NT2/D1 (cell line): ENCODE measurements around the gene CCNJL.

Experiments
- DNase-seq: peaks from one replicate; pipeline ENCODE4 v3.0.0-alpha.2; 2011; ENCODE audit warnings: low read depth, low spot score
- H3K27me3 ChIP-seq: 2 replicates; pipeline ENCODE4 v1.6.0; 2011; ENCODE audit warnings: mild to moderate bottlenecking; ENCODE audit not compliant: insufficient read length, insufficient read depth
- H3K36me3 ChIP-seq: 2 replicates; pipeline ENCODE4 v1.6.1; 2011; ENCODE audit warnings: mild to moderate bottlenecking, low read length, mixed read lengths; ENCODE audit not compliant: insufficient read depth, insufficient read length
- H3K4me1 ChIP-seq: 2 replicates; pipeline ENCODE4 v1.5.1; 2011; ENCODE audit not compliant: insufficient read depth, insufficient read length
- H3K4me3 ChIP-seq: 2 replicates; pipeline ENCODE4 v1.5.1; 2011; ENCODE audit warnings: low read depth; ENCODE audit not compliant: insufficient read length
- H3K9ac ChIP-seq: 2 replicates; pipeline ENCODE4 v1.6.0; 2011; ENCODE audit warnings: low read depth; ENCODE audit not compliant: insufficient read length
- H3K9me3 ChIP-seq: 2 replicates; pipeline ENCODE4 v1.5.1; 2011; ENCODE audit warnings: mild to moderate bottlenecking, low read length; ENCODE audit not compliant: insufficient read depth
- SUZ12 ChIP-seq: IDR thresholded peaks from 2 replicates; pipeline ENCODE4 v1.6.1; 2011; ENCODE audit not compliant: insufficient read length, insufficient read depth; ENCODE audit errors: extremely low read depth
- YY1 ChIP-seq: IDR thresholded peaks from 2 replicates; pipeline ENCODE4 v1.6.1; 2011; ENCODE audit not compliant: insufficient read length, insufficient read depth
- ZNF274 ChIP-seq: IDR thresholded peaks from 2 replicates; pipeline ENCODE4 v1.6.1; 2011; ENCODE audit warnings: mild to moderate bottlenecking, low read depth, low read length

The CCNJL gene

DNA sequence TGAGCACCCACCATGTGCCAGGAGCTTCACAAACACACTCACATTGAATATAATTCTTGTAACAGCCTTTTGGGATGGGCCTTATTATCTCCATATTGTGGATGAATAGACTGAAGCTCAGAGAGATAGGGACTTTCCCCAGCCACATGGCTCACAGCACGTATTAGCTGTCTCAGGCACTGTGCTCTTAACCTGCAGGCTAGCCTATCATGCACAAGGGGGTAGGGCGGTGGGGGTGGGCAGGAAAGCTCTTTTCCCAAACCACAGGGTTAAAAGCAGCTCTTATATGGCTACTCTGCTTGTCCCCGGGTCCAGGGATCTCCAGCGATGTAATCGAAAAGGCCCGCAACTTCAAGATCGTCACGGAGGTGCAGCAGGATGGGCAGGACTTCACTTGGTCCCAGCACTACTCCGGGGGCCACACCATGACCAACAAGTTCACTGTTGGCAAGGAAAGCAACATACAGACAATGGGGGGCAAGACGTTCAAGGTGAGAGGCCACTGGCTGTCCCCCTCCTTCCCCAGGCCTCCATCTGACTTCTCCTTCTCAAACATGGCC, 80.5 kb downstream of the CCNJL start:
- peaks cover 3% of the 10 kb centered on the region for H3K4me1 ChIP-seq
- no peak overlapping the region for H3K4me3 ChIP-seq
- H3K36me3 ChIP-seq = no peaks in the 10 kb centered on the region
- DNase-seq = no peak
- H3K9me3 ChIP-seq = no peaks in the 10 kb centered on the region
- TF ChIP-seq SUZ12 (no peak), ZNF274 (no peak), YY1 (no peak)
- H3K9ac ChIP-seq = no peak overlapping the region
- H3K27me3 ChIP-seq = no peaks in the 10 kb centered on the region

DNA sequence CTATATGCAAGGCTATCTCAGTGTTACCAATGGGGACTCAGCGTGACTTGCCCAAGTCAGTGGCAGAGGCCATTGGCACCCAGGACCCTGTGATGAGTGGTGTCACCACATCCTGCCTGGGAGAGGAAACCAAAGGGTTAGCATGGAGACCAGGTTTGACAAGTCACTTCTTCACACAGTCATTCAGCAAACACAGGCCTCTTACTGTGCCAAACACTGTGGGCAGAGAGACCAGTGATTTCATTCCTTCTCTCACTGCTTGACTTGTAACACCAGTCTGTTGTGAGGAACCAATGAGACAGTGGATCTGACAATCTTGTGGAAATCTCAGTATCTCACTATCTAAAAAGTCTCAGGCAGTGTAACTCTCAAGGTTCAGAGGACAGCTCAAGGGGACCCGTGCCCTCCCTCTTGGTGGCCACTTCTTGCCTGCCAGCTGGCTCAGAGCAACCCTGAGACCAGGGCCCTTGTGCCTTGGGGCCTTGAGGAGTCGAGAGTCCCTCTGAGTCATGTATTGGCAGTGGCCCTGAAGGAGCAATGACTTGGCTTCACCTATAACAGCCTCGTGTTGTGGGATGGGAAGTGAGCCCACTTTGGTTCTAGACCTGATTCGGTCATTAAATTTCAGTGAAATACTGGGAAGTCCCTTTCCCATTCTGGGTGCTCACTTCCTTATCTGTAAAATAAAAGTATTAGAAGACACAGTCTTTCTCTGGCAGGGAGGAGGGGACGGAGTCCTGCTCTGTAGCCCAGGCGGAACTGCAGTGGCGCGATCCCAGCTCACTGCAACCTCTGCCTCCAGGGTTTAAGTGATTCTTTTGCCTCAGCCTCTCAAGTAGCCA, 81.5 kb downstream of the CCNJL start:
- no peak overlapping the region for H3K4me3 ChIP-seq
- no peaks in the 10 kb centered on the region for H3K9me3 ChIP-seq
- no peak for TF ChIP-seq ZNF274
- no peak for TF ChIP-seq YY1
- no peak for TF ChIP-seq SUZ12
- no peak for DNase-seq
- H3K9ac ChIP-seq = no peak overlapping the region
- H3K36me3 ChIP-seq = no peaks in the 10 kb centered on the region
- peaks cover 3% of the 10 kb centered on the region for H3K4me1 ChIP-seq
- no peaks in the 10 kb centered on the region for H3K27me3 ChIP-seq

DNA sequence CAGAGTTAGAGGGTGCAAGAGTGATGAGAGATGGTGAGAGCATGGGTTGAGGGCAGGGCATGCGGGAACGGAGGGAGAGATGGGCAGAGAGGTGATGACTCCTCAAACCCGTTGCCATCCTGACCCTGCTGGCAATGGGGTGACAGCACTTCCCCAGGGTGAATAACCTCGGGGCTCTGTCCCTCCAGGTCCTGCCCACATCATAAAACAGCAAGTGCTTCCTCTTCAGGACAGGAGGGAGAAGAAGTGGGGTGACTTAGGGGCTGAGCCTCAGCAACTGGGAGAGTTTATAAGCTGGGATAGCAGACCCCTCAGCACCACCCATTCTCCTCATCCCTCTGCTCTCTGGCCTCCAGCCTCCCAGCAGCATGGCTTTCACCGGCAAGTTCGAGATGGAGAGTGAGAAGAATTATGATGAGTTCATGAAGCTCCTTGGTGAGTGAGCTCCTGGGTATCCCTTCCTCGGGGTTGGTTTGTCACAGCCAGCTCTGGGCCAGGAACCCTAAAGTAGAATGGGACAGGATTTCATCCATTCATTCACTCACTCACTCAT, 83.1 kb downstream of the CCNJL start, which contains the start of gene FABP6:
FABP6 (plus strand) TSS at position 317 of the 553 bp plus-strand sequence; CDS start at position 369, 52 bp downstream.
- Histone ChIP-seq H3K9ac (no peak within 1 kb of the TSS), H3K4me3 (no peak within 1 kb of the TSS), H3K36me3 (no peaks in the 10 kb centered on the region), H3K9me3 (no peaks in the 10 kb centered on the region), H3K27me3 (no peaks in the 10 kb centered on the region), H3K4me1 (peaks cover 3% of the 10 kb centered on the region)
- DNase-seq = no peak
- TF ChIP-seq SUZ12 (no peak), YY1 (no peak), ZNF274 (no peak)

DNA sequence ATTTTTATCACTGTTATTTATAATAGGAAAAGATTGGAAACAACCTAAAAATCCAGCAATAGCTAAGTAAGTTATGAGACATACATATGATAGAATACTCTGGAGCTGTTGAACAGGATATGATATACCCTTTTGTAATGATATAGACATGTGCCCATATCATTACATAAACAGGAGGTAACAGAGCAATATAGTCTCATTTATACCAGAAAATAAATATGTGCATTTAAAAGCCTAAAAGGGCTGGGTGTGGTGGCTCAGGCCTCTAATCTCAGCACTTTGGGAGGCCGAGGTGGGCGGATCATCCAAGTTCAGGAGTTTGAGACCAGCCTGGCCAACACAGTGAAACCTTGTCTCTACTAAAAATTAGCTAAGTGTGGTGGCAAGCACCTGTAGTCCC, 85.4 kb downstream of the CCNJL start:
- no peaks in the 10 kb centered on the region for H3K9me3 ChIP-seq
- no peak for DNase-seq
- H3K4me1 ChIP-seq = peaks cover 2% of the 10 kb centered on the region
- H3K4me3 ChIP-seq = no peak overlapping the region
- TF ChIP-seq YY1 = no peak
- no peak for TF ChIP-seq SUZ12
- no peak for TF ChIP-seq ZNF274
- no peaks in the 10 kb centered on the region for H3K36me3 ChIP-seq
- no peaks in the 10 kb centered on the region for H3K27me3 ChIP-seq
- no peak overlapping the region for H3K9ac ChIP-seq

DNA sequence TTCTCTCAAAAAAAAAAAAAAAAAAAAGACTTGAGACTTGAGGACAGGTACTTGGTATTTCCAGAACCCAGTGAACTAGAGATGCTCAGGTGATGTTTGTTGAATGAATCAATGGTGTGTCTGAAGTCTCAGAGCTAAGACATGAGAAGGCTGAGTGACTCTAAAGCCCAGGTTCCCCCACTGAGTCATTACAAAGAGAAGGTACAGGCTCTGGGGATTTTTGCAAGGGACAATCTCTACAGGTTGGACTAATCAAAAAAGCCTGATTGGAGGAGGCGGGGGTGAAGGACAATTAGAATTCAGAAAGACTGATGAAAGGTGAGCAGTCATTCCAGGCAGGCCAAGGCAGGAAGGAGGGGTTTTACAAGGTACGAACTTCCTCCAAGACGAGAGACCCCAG, 91.3 kb downstream of the CCNJL start:
- Histone ChIP-seq H3K9me3 (no peaks in the 10 kb centered on the region), H3K27me3 (no peaks in the 10 kb centered on the region), H3K4me1 (no peaks in the 10 kb centered on the region), H3K4me3 (no peak overlapping the region), H3K36me3 (no peaks in the 10 kb centered on the region), H3K9ac (no peak overlapping the region)
- DNase-seq = no peak
- TF ChIP-seq ZNF274 (no peak), YY1 (no peak), SUZ12 (no peak)

DNA sequence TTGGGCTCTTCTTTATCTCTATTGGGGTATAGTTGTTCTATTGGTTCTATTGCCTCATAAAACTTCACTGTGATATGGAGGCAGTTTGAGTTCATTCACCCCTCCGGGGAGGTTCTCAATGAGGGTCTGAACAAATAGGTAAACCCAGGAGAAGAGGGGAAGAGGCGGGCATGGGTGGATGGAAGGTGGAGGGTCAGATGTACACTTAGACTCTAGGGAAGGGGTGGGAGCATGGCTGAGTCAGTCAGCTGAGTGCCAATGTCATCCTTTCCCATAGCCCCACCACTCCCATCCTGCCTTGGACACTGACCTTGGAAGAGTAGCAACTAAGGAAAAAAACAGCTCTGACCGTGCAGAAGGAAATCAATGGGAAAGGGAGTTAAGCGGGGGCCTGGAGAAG, 93.0 kb downstream of the CCNJL start:
- TF ChIP-seq SUZ12 = no peak
- TF ChIP-seq YY1 = no peak
- TF ChIP-seq ZNF274 = no peak
- no peaks in the 10 kb centered on the region for H3K27me3 ChIP-seq
- H3K9me3 ChIP-seq = no peaks in the 10 kb centered on the region
- H3K9ac ChIP-seq = no peak overlapping the region
- DNase-seq = no peak
- no peaks in the 10 kb centered on the region for H3K36me3 ChIP-seq
- H3K4me3 ChIP-seq = no peak overlapping the region
- H3K4me1 ChIP-seq = no peaks in the 10 kb centered on the region

DNA sequence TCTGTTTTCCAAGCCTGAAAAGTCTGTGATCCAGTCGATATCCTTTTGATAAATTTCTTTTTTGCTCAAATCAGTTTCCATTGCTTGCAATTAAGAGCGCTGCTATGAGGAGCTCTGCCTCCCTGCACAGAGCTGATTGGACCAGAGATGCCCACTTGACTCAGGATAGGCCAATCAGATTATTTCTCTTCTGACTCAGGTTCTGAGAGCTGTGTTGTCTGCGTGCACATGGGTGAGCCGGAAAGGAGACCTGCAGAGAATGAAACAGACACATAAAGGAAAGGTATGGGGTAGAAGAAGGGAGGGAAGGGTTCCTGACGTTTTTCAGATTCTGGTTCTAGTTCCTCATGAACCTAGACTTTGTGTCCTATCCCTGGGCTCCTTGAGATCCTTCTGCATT, 98.8 kb downstream of the CCNJL start:
- DNase-seq = no peak
- no peak for TF ChIP-seq SUZ12
- no peak for TF ChIP-seq ZNF274
- Histone ChIP-seq H3K4me3 (no peak overlapping the region), H3K9me3 (no peaks in the 10 kb centered on the region), H3K36me3 (no peaks in the 10 kb centered on the region), H3K4me1 (no peaks in the 10 kb centered on the region), H3K9ac (no peak overlapping the region), H3K27me3 (no peaks in the 10 kb centered on the region)
